ENCODE results near the gene NUTF2.
"Not testable (repeated sequence)": the region's sequence is repeated elsewhere in the genome, so short reads cannot be mapped to it uniquely, and the experiment has no call there.

The NUTF2 gene

DNA sequence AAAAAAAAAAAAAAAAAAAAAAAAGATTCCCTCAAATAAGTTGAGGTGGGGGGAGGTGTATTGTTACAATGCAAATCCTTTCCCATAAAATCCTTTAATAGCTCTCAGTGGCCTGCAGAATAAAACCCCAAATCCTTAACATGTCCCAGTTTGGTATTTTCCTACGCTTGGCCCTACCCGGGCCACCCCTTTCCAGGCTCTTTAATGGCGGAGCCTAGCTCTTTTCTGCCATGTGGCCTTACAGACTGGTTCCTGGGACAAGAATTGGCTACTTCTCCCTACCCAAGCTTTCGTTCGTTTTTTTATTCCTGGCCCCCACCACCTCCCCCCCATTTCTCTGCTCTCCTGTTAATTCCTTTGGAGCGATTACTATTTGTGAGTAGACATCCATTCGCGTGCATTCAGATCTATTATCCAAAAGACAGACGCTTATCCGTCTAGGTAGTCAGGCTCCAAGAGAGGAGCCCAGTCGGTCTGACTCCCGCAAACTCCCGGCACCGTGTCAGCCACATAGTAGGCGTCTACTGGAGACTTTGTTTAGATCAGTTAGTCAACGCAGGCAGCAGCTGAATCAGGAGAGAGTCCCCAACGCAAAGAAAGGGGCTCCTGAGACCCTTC is 5.4 kb upstream of the NUTF2 start:
- DNase-seq: no peak

- peak; percentile 68 for DNase-seq
Observed at GRCh38 chr16:67841816-67842508, 4.8 kb upstream of the NUTF2 start, which contains the start of gene THAP11. Gene THAP11, plus strand, starts transcription at chr16:67842320. Its CDS starts 235 bp downstream, at chr16:67842555.

- no peak for DNase-seq
Observed at GRCh38 chr16:67842509-67843342, 4.0 kb upstream of the NUTF2 start.

DNA sequence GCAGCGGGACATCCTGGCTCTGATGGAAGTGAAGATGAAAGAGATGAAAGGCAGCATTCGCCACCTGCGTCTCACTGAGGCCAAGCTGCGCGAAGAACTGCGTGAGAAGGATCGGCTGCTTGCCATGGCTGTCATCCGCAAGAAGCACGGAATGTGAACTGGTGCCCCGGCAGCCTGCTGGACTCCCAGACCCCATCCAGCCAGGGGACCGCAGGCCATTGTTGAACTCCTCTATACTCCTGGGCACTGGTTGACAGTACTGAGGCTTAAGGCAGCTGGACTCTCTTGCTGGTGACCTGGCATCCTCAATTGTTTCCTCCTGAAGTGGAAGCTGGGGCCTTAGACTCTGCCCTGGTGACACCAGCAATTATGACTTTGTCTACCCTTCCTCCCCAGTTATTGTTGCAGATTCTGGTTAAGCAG is 3.4 kb upstream of the NUTF2 start:
- DNase-seq: no peak

GRCh38 chr16:67844497-67844896 is 2.2 kb upstream of the NUTF2 start:
- DNase-seq: no peak

DNA sequence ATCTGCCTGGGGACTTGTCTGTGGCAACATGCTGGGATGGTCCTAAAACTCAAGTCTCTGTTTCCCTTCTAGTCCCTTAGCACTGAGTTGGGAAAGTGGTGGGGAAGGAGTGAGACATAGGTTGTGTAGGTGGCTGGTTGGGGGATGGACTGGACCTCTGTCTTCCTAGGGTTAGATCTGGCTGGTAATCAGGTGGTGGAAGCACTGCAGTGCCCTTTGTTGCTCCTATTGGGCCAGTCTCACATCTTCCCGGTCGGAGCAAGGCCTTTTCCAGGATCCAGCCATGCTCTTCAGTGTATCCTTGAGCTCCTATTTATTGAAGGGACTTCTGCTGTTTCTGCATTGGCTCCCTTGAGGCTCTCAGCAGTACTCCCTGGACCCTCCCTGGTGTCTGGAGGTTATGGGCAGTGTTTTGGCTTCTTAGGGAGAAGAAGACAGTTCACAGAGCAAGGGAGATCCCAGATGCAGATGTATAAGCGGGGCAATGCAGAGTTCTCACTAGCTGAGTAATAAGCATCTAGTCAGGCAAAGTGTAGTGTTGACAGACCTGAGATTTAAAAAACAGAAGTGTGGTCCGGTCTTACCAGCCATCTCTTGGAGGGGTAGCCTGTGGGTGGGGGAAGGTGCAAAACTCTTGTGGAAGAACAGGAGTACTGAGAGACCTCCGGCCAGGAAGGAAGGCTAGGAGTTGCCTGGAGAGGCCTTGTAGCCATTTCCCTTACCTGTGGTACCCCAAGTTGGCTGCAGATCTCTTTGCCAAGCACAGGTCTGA is 1.3 kb upstream of the NUTF2 start:
- DNase-seq: no peak

DNA sequence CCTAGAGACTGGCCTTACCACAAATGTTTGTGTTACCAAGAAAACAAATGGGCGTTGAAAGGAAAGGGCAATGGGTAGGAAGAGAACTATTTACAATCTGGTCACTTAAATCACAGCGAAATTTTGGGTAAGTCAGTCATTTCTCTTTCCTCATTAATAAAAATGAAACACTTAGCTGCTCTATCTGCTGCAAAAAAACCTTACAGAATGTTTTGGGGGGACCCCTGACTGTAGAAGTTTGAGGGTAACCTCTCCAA is 742 bp upstream of the NUTF2 start:
- no peak for DNase-seq

DNA sequence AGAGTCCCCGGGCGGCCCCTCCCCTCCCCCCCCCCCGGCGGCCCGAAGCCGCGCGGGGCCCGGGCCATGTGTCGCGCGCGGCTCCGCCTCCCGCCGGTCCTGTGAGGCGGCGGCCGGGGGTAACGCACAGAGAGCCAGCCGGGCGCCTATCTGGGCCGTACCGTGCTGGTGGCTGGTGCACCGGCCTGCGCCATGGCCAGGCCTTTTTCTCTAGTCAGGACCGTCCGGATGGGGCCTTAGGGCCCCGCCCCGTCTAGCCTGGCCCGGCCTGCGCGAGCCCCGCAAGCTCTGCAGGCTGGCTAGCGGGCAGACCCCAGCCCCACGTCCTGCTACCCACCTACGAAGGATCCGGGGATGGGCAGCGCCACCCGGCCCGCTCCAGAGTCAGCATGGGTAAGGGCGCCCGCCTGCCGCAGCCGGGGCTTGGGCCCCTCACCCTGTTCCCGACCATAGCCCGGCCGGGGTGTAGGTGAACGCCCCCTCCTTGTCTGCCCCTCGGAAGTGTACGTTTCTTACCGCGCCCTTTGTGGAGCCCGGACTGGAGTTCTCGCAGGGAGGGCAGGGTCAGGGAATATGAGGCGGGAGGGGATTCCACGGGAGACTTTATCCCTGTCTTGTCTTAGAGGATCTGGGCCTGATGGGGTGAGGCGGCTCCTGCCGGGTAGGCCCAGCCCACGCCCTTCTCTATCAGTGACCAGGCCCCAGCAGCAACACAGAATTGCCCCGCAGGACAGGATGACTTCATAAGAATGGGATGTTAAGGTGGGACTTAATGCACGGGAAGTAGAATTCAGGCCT is 530 bp downstream of the NUTF2 start, which contains the start of gene CENPT:
TSS of gene CENPT (minus strand) at position 630 of the 798 bp plus-strand sequence. CDS start 13,834 bp downstream, outside the sequence.
- DNase-seq: no peak

GRCh38 chr16:67848118-67848517 is 1.4 kb downstream of the NUTF2 start:
- no peak for DNase-seq

GRCh38 chr16:67853670-67854069 is 6.9 kb downstream of the NUTF2 start:
- DNase-seq: no peak

GRCh38 chr16:67855789-67856188 is 9.1 kb downstream of the NUTF2 start:
- DNase-seq: no peak

DNA sequence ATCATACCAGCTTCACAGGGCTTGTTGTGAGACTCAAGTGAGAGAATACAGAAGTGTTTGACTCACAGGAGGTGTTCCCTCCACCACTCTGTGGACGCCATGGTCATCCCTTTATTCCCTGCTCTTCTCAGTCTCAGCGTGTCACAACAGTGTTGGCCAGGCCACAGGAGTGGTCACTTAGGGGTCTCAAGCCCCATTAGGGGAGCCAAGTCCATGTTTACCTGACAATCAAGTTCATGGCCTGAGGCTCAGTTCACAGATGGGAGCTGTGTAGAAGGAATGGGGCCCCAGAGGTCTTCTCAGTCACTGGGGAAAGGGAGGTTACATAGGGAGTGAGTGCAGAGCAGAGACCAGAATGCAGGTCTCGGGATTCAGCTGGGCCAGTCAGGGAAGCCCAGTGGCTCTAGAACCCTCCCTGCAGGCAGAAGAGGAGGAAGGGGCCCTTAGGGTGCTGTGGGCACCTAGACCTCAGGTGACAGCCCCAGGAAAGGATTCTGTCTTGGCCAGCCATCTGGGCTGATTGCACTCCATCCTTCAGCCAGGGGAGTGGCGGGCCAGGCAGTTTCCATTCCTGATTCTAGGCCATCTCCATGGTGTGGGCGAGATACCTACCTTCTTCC is 10.3 kb downstream of the NUTF2 start:
- no peak for DNase-seq

DNA sequence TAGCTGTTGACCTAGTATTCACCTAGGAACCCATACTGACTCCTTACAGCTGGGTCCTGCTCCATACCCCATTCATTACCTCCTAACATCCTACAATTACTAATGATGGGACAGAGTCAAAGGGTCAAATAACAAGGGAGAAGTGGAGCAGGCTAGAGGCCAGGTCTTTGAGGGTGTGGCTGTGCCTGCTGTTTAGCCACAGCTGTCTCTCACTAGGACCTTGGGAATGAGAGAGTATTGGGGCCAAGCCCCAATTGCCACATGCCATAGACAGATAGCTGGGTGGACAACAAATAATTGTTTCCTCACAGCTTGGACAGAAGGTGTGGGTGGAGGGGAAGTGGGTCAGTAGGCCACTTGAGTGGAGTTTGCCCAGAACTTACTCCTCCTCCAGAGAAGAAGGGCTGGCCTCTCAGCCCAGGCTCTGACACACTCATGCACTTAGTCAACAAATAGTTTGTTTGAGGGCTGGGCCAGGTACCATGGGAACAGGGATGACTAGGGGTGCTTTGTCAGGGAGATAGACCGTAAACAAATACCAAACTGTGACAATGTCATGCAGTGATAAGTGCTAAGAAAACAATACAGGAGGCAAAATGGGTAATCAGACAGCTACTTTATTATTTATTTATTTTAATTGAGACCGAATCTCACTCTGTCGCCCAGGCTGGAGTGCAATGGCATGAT is 11.0 kb downstream of the NUTF2 start:
- DNase-seq: peak; percentile 43

- DNase-seq: no peak
Observed at GRCh38 chr16:67858500-67858899, 11.8 kb downstream of the NUTF2 start.

- DNase-seq: no peak
Observed at GRCh38 chr16:67860589-67861398, 14.1 kb downstream of the NUTF2 start.

DNA sequence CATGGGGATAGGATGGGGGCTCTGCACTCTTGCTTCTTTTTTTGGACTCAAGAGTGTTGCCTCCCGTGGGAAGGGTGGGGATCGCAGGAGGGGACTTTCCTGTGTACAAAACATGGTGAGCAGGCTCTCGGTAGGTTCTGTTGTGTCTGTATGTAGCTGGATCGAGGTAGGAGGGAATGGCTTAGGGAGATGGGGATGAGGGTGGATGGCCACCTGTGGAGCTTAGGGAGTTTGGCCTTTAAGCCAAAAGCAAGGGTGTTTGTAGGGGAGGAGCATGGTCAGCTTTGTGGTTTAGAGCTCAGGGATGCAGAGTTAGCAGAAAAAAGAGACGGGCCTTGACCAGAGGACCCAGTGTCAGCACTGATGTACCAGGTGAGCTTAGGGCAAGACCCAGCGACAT is 15.1 kb downstream of the NUTF2 start:
- DNase-seq: no peak

DNA sequence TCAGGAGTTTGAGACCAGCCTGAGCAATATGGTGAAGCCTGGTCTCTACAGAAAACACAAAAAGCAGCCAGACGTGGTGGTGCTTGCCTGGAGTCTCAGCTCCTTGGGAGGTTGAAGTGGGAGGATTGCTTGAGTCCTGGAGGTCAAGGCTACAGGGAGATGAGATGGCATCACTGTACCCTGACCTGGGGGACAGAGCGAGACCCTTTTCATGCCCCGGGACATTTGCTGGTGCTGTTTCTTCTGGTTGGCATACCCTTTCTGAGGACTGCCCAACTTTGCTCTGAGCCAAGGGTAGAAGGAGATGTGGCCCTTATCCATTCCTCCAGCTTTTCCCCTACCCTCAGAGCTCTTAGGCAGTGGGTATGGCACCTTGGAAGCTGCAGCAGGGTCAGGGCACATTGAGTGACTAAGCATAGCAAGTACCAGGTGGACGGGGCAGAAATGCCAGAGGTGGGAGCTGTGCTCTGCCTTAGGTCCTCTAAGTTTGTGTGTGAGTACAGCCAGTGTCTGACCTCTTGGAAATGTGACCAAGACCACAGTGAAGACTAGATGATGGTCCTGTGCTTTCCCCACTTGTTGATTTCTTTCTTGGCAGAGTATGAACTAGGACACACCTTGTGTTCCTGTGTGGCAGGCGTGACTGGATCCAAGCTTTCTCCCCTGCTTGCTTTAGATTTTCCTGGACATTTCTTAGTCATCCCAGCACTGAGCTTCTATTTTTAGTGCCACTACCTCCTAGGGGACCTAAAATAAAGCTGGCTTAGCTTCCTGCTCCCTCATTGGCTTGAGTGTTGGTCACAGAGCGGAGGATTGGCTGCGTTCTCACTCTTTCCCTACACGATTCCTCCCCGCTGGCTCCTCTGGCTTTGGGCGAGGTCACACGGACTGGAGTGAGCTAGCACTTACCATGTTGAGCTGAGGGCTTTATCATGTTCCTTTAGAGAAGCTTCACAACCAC is 16.2 kb downstream of the NUTF2 start:
- no peak for DNase-seq

DNA sequence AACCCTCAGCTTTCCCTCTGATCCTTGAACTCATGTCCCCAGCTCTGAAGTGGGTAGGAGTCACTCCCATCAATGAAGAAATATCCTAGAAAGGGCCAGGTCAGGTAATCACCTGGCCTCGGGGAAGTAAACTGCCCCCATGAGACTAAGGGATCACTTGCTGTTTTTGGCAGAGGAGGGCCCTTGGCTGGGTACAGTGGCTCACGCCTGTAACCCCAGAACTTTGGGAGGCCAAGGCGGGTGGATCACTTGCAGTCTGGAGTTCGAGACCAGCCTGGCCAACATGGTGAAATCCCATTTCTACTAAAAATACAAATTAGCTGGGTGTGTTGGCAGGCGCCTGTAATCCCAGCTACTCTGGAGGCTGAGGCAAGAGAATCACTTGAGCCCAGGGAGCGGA is 17.3 kb downstream of the NUTF2 start:
- DNase-seq: not testable (repeated sequence)

DNA sequence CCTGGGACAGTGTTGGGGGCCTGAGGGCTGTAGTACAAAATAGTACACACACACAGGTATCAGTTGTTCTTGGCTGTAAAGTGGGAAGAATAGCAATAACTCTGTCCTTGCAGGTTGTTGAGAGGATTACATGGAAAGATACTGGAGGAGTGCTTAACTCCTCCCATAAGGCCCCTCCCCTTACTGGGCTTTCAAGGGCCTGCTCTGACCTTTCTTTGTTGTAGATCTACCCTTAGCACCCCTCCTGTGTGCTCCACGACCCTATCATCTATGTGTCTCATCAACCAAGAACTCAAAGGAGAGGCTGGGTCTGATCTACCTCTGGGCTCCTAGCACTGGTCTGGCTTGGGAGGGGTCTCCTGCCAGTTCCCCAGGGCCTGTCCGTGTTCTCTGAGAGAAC is 17.9 kb downstream of the NUTF2 start:
- DNase-seq: no peak
